HCEC 1CT (cell line): ENCODE measurements around the gene IBSP.
A peak's percentile ranks its signal among the peaks of the same experiment; 100 is the strongest.

Experiments used
- DNase-seq: peaks from one replicate; pipeline ENCODE4 v3.0.0-alpha.2; 2017

The IBSP gene

GRCh38 chr4:87799301-87800113 is at the start of gene IBSP:
IBSP (plus strand) TSS chr4:87799554; CDS start chr4:87802362, 2,808 bp downstream.
- DNase-seq: no peak

- no peak for DNase-seq
Observed at GRCh38 chr4:87749883-87750282, 49.5 kb upstream of the IBSP start.

- peak; percentile 2 for DNase-seq
Observed at GRCh38 chr4:87758270-87758669, 41.1 kb upstream of the IBSP start.

- DNase-seq: no peak
Observed at GRCh38 chr4:87762311-87762710, 37.0 kb upstream of the IBSP start.

- no peak for DNase-seq
Observed at GRCh38 chr4:87781569-87781968, 17.8 kb upstream of the IBSP start.

- DNase-seq: no peak
Observed at GRCh38 chr4:87783781-87784180, 15.6 kb upstream of the IBSP start.

GRCh38 chr4:87785731-87786509 is 13.4 kb upstream of the IBSP start:
- DNase-seq: no peak

- DNase-seq: no peak
Observed at GRCh38 chr4:87802858-87803257, 3.5 kb downstream of the IBSP start.

GRCh38 chr4:87803421-87803820 is 4.1 kb downstream of the IBSP start:
- DNase-seq: no peak

- no peak for DNase-seq
Observed at GRCh38 chr4:87804871-87805270, 5.5 kb downstream of the IBSP start.

- peak; percentile 46 for DNase-seq
Observed at GRCh38 chr4:87805971-87806370, 6.6 kb downstream of the IBSP start.

- DNase-seq: peak; percentile 58
Observed at GRCh38 chr4:87806520-87806919, 7.2 kb downstream of the IBSP start.

- peak; percentile 1 for DNase-seq
Observed at GRCh38 chr4:87807402-87807801, 8.0 kb downstream of the IBSP start.

- DNase-seq: peak; percentile 11
Observed at GRCh38 chr4:87811977-87812376, 12.6 kb downstream of the IBSP start.

- peak; percentile 73 for DNase-seq
Observed at GRCh38 chr4:87819281-87819919, 20.0 kb downstream of the IBSP start.

GRCh38 chr4:87823200-87823599 is 23.8 kb downstream of the IBSP start:
- no peak for DNase-seq

- DNase-seq: no peak
Observed at GRCh38 chr4:87823724-87824123, 24.4 kb downstream of the IBSP start.

GRCh38 chr4:87824352-87824751 is 25.0 kb downstream of the IBSP start:
- no peak for DNase-seq

- no peak for DNase-seq
Observed at GRCh38 chr4:87832669-87833068, 33.3 kb downstream of the IBSP start, which contains the start of gene MEPE. MEPE (plus strand) TSS chr4:87832969; CDS start chr4:87834715, 1,746 bp downstream.

GRCh38 chr4:87834401-87834800 is 35.0 kb downstream of the IBSP start:
- DNase-seq: no peak

- no peak for DNase-seq
Observed at GRCh38 chr4:87835197-87835596, 35.8 kb downstream of the IBSP start.

GRCh38 chr4:87835743-87836142 is 36.4 kb downstream of the IBSP start:
- no peak for DNase-seq

GRCh38 chr4:87838205-87838604 is 38.9 kb downstream of the IBSP start:
- DNase-seq: no peak
